Limb (tissue), 2 donors: Measurements from ENCODE around the gene DLGAP4.

Experiments
- DNase-seq, 2 donors: peaks; one replicate each; pipeline ENCODE4 v3.0.0-alpha.2; 2016; ENCODE audit errors: extremely low spot score in 2 of 2

Gene DLGAP4

GRCh38 chr20:36540551-36541211 is 234.5 kb downstream of the DLGAP4 start:
- DNase-seq: no peak

GRCh38 chr20:36541227-36541767 is 235.2 kb downstream of the DLGAP4 start, which contains the start of gene MYL9:
Gene MYL9, plus strand, starts transcription at chr20:36541519. Its CDS starts 3,366 bp downstream, at chr20:36544885.
- peak; percentile 62 to 85 for DNase-seq

GRCh38 chr20:36541768-36542488 is 235.8 kb downstream of the DLGAP4 start:
- peak in 1 of 2 donors; percentile 64 for DNase-seq

GRCh38 chr20:36542516-36543183 is 236.5 kb downstream of the DLGAP4 start:
- no peak for DNase-seq

GRCh38 chr20:36543184-36544133 is 237.3 kb downstream of the DLGAP4 start:
- DNase-seq: no peak

- no peak for DNase-seq
Observed at GRCh38 chr20:36544134-36545018, 238.2 kb downstream of the DLGAP4 start.

GRCh38 chr20:36546111-36546736 is 240.1 kb downstream of the DLGAP4 start:
- no peak for DNase-seq

GRCh38 chr20:36547186-36548005 is 241.3 kb downstream of the DLGAP4 start:
- no peak for DNase-seq

- no peak for DNase-seq
Observed at GRCh38 chr20:36548006-36548315, 241.8 kb downstream of the DLGAP4 start.

- DNase-seq: no peak
Observed at GRCh38 chr20:36548704-36549627, 242.8 kb downstream of the DLGAP4 start.

- no peak for DNase-seq
Observed at GRCh38 chr20:36549628-36549941, 243.4 kb downstream of the DLGAP4 start.

- DNase-seq: no peak
Observed at GRCh38 chr20:36549942-36550789, 244.0 kb downstream of the DLGAP4 start.

GRCh38 chr20:36550790-36551299 is 244.7 kb downstream of the DLGAP4 start:
- no peak for DNase-seq

GRCh38 chr20:36555248-36555647 is 249.1 kb downstream of the DLGAP4 start:
- no peak for DNase-seq

- no peak for DNase-seq
Observed at GRCh38 chr20:36562724-36563123, 256.6 kb downstream of the DLGAP4 start.

- DNase-seq: no peak
Observed at GRCh38 chr20:36563374-36563773, 257.2 kb downstream of the DLGAP4 start.
